IPS-18a (cell line): Measurements from ENCODE around the gene DUSP22.
"Not testable (repeated sequence)": the region's sequence is repeated elsewhere in the genome, so short reads cannot be mapped to it uniquely, and the experiment has no call there.

Experiments used
- H3K27ac ChIP-seq: one replicate; pipeline ENCODE4 v1.5.1; 2013; ENCODE audit warnings: low read length
- H3K27me3 ChIP-seq: one replicate; pipeline ENCODE4 v1.6.1; 2013; ENCODE audit warnings: mild to moderate bottlenecking, low read length; ENCODE audit not compliant: control insufficient read depth, insufficient read depth
- H3K36me3 ChIP-seq: one replicate; pipeline ENCODE4 v1.6.1; 2013; ENCODE audit warnings: low read depth, low read length; ENCODE audit not compliant: control insufficient read depth
- H3K4me1 ChIP-seq: one replicate; pipeline ENCODE4 v1.6.1; 2013; ENCODE audit warnings: low read depth, low read length; ENCODE audit not compliant: control insufficient read depth
- H3K4me3 ChIP-seq: one replicate; pipeline ENCODE4 v1.5.1; 2013; ENCODE audit warnings: low read length
- H3K9ac ChIP-seq: one replicate; pipeline ENCODE4 v1.6.1; 2013; ENCODE audit warnings: mild to moderate bottlenecking, low read length, moderate library complexity
- H3K9me3 ChIP-seq: one replicate; pipeline ENCODE4 v1.6.1; 2013; ENCODE audit warnings: low read depth, low read length; ENCODE audit not compliant: control insufficient read depth

The DUSP22 gene

GRCh38 chr6:324116-324728 is 31.9 kb downstream of the DUSP22 start:
- no peaks in the 10 kb centered on the region for H3K27me3 ChIP-seq
- no peak overlapping the region for H3K4me3 ChIP-seq
- no peak overlapping the region for H3K27ac ChIP-seq
- H3K4me1 ChIP-seq, result no peaks in the 10 kb centered on the region
- no peaks in the 10 kb centered on the region for H3K9me3 ChIP-seq
- H3K9ac ChIP-seq, result no peak overlapping the region
- no peaks in the 10 kb centered on the region for H3K36me3 ChIP-seq

DNA sequence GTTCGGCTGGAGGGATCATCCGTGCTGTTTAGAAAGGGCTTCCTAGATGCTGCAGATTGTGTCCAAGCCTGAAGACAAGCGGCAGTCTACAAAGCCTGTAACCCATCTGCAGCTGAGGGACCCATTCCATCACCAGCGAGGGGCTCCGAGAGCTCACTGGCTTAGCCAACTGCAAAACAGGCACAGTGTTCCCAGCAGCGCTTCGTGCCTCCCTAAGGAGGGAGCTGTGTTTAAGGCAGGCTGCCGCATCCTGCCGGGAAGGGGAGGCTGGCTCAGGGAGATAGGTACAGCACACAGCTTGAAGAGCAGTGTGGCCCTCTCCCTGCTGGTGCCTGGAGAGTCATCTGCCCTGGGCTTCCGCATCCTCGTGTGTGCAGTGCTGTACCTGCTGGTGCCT is 32.4 kb downstream of the DUSP22 start:
- no peak overlapping the region for H3K9ac ChIP-seq
- H3K27me3 ChIP-seq, result no peaks in the 10 kb centered on the region
- no peak overlapping the region for H3K4me3 ChIP-seq
- no peaks in the 10 kb centered on the region for H3K9me3 ChIP-seq
- no peaks in the 10 kb centered on the region for H3K4me1 ChIP-seq
- H3K36me3 ChIP-seq, result no peaks in the 10 kb centered on the region
- no peak overlapping the region for H3K27ac ChIP-seq

- not testable (repeated sequence) for H3K9me3 ChIP-seq, H3K9ac ChIP-seq, H3K27ac ChIP-seq, H3K4me3 ChIP-seq, H3K27me3 ChIP-seq, H3K4me1 ChIP-seq, H3K36me3 ChIP-seq
These were observed 33.0 kb downstream of the DUSP22 start for GRCh38 chr6:325161-325860.

- H3K36me3 ChIP-seq, H3K27me3 ChIP-seq, H3K4me3 ChIP-seq, H3K27ac ChIP-seq, H3K9me3 ChIP-seq, H3K4me1 ChIP-seq, H3K9ac ChIP-seq: not testable (repeated sequence)
These were observed 33.8 kb downstream of the DUSP22 start for GRCh38 chr6:326066-326465.

DNA sequence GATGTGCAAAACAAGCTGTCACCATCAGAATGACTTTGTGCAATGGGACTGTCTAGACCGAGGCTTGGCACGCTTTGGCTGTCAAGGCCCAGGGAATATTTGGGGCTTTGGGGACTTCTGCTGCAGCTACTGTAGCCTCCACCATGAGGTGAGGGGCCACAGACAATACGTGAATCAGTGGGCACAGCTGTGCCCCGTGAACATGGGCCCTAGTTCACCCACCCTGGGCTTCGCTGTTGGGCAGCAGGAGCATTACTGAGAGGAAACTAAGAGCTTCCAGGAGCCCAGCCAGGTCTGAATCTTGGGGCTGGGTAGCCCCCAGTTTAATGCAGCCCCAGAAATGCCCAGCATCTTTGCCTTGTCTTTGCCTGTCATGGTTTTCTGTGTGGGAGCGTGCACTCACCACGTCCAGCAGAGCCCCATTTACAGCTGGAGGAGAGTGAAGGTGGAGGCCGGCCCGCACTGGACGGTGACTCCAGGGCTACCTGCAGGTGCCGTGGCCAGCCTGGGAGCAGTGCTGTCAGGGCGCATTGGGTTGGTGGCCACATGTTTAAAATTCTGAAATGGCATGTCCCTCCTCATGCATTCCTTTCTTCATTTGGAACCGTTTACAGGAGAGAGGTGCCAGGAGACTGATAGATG is 34.7 kb downstream of the DUSP22 start:
- Histone ChIP-seq H3K27me3 (no peaks in the 10 kb centered on the region), H3K9me3 (no peaks in the 10 kb centered on the region), H3K9ac (no peak overlapping the region), H3K4me1 (no peaks in the 10 kb centered on the region), H3K4me3 (no peak overlapping the region), H3K27ac (no peak overlapping the region), H3K36me3 (no peaks in the 10 kb centered on the region)

DNA sequence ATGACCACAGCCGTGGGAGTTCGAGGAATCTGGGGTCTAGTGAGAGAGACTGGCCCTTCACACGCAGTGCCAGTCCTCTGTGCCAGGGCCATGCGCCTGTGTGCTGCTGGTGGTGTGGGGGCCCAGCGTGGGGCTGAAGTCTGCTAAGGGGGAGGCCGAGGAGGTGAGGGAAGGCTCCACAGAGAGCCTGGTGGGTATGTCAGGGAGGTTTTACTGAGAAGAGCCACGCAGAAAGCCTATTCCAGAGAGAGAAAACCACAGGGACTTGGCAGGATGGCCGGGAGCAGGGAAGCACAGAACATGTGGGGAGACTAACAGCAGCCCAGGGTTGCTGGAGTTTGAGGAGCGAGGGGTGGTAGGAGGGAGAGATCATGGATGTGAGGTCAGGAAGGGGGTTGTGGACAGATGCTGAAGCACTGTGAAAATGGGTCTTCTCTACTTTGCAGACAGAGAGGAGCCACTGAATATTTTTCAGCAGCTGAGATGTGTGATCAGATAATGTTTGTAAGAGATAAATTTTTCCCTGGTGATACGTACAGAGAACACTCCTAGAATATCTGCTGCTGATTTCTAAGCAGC is 35.3 kb downstream of the DUSP22 start:
- H3K4me3 ChIP-seq, result no peak overlapping the region
- H3K27me3 ChIP-seq, result no peaks in the 10 kb centered on the region
- no peak overlapping the region for H3K9ac ChIP-seq
- no peaks in the 10 kb centered on the region for H3K9me3 ChIP-seq
- no peaks in the 10 kb centered on the region for H3K4me1 ChIP-seq
- H3K27ac ChIP-seq, result no peak overlapping the region
- no peaks in the 10 kb centered on the region for H3K36me3 ChIP-seq

DNA sequence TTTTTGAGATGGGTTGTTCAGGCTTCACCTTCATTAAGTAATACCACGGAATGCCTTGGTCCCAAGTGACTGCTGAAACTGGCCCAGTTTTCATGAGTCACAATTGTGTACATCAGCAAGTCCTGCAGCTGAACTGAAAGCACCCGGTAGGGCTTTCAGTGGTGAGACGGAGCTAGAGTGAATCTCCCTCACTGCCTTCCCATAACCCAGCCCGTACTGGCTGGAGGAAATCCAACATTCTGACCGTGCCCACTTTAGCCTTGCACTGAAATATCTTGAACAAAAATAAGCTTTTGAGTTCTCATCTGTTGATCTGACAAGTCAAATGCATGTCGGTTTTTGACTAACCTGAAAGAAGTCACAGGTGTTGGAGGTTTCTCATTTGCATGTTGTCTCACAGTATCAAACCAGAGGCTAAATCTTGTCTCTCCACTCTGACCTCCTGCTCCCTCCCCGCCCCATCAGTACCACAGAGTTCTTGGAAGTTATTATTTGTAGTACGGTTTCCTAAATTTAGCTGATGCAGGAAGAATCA is 35.9 kb downstream of the DUSP22 start:
- no peaks in the 10 kb centered on the region for H3K36me3 ChIP-seq
- H3K9me3 ChIP-seq, result no peaks in the 10 kb centered on the region
- H3K4me1 ChIP-seq, result no peaks in the 10 kb centered on the region
- no peak overlapping the region for H3K9ac ChIP-seq
- H3K4me3 ChIP-seq, result no peak overlapping the region
- no peaks in the 10 kb centered on the region for H3K27me3 ChIP-seq
- no peak overlapping the region for H3K27ac ChIP-seq

GRCh38 chr6:328924-329323 is 36.6 kb downstream of the DUSP22 start:
- Histone ChIP-seq H3K9ac (no peak overlapping the region), H3K4me1 (no peaks in the 10 kb centered on the region), H3K9me3 (no peaks in the 10 kb centered on the region), H3K27ac (no peak overlapping the region), H3K36me3 (no peaks in the 10 kb centered on the region), H3K27me3 (no peaks in the 10 kb centered on the region), H3K4me3 (no peak overlapping the region)

- Histone ChIP-seq H3K27me3 (no peaks in the 10 kb centered on the region), H3K9me3 (no peaks in the 10 kb centered on the region), H3K9ac (no peak overlapping the region), H3K36me3 (no peaks in the 10 kb centered on the region), H3K4me1 (no peaks in the 10 kb centered on the region), H3K27ac (no peak overlapping the region), H3K4me3 (no peak overlapping the region)
These were observed 37.8 kb downstream of the DUSP22 start for GRCh38 chr6:329888-330691.

- Histone ChIP-seq H3K27me3 (no peaks in the 10 kb centered on the region), H3K4me3 (no peak overlapping the region), H3K9ac (no peak overlapping the region), H3K36me3 (no peaks in the 10 kb centered on the region), H3K4me1 (no peaks in the 10 kb centered on the region), H3K27ac (no peak overlapping the region), H3K9me3 (no peaks in the 10 kb centered on the region)
These were observed 38.7 kb downstream of the DUSP22 start for GRCh38 chr6:330948-331347.
